H1 (cell line): ENCODE measurements around the gene RFNG. TPM values are rescaled to one million over a fixed set of nuclear protein-coding genes. Genes with fewer than 3 reads are reported as not detected.

Source experiments
- CTCF ChIA-PET: fragments of 300-600 bp; sonication (Branson Sonifier 250); formaldehyde crosslinking; loops from one replicate; lab custom pipeline; 2021; ENCODE audit not compliant: partially characterized antibody; lab: Charles Lee
- POLR2A ChIA-PET: fragments of 300-600 bp; sonication (Branson Sonifier 250); formaldehyde crosslinking; loops from one replicate; lab custom pipeline; 2021; ENCODE audit warnings: inconsistent platforms; ENCODE audit not compliant: partially characterized antibody; lab: Charles Lee
- DNase-seq, 2 experiments: peaks; one replicate each; pipeline versions ENCODE4 v3.0.0 to v3.0.0-alpha.2; 2010 to 2022; ENCODE audit warnings: low spot score in 2 of 2, low read depth in 1 of 2, mixed read lengths in 1 of 2
- FAIRE-seq: peaks from 2 replicates; lab custom pipeline; 2011; peaks lifted over from hg19 to GRCh38; lab: Jason Lieb, UNC
- H2AFZ ChIP-seq: 2 replicates; pipeline ENCODE4 v1.8.1; 2012; ENCODE audit warnings: low read length, inconsistent platforms
- H2AK5ac ChIP-seq: 2 replicates; pipeline ENCODE4 v1.6.1; 2013; ENCODE audit warnings: low read depth, low read length
- H2BK120ac ChIP-seq: replicated peaks from 2 replicates; pipeline ENCODE3; 2013; ENCODE audit warnings: low read depth, low read length, inconsistent platforms
- H2BK12ac ChIP-seq: 2 replicates; pipeline ENCODE4 v1.6.1; 2013; ENCODE audit warnings: low read depth, low read length
- H2BK15ac ChIP-seq: 2 replicates; pipeline ENCODE4 v1.6.1; 2013; ENCODE audit warnings: low read length
- H2BK20ac ChIP-seq: 2 replicates; pipeline ENCODE4 v1.6.1; 2013; ENCODE audit warnings: low read length
- H2BK5ac ChIP-seq: 2 replicates; pipeline ENCODE4 v1.6.1; 2013; ENCODE audit warnings: low read depth, low read length
- H3K14ac ChIP-seq: 2 replicates; pipeline ENCODE4 v1.6.1; 2013; ENCODE audit warnings: inconsistent platforms; ENCODE audit not compliant: insufficient read length
- H3K18ac ChIP-seq: 2 replicates; pipeline ENCODE4 v1.6.1; 2013; ENCODE audit warnings: low read length; ENCODE audit errors: extremely low read depth
- H3K23ac ChIP-seq: 2 replicates; pipeline ENCODE4 v1.6.1; 2013; ENCODE audit warnings: inconsistent platforms; ENCODE audit not compliant: insufficient read length
- H3K23me2 ChIP-seq: 2 replicates; pipeline ENCODE4 v1.6.1; 2013; ENCODE audit warnings: low read depth, low read length
- H3K27ac ChIP-seq: 2 replicates; pipeline ENCODE4 v1.6.1; 2011; ENCODE audit warnings: low read depth, low read length, inconsistent platforms
- H3K27me3 ChIP-seq, 4 experiments: replicated peaks in 1 of 4; 1 replicate in 1 of 4; 2 replicates in 3 of 4; pipeline versions ENCODE4 v1.6.1 to v1.8.1; 2011 to 2013; ENCODE audit warnings: low read length in 3 of 4, mild to moderate bottlenecking in 3 of 4, inconsistent platforms in 2 of 4, mixed read lengths in 2 of 4, moderate library complexity in 1 of 4; ENCODE audit not compliant: control insufficient read depth in 3 of 4, insufficient read depth in 3 of 4; ENCODE audit errors: extremely low read depth in 1 of 4
- H3K36me3 ChIP-seq, 4 experiments: 2 replicates each; pipeline versions ENCODE4 v1.6.1 to v1.8.1; 2011 to 2013; ENCODE audit warnings: mild to moderate bottlenecking in 4 of 4, low read length in 3 of 4, moderate library complexity in 2 of 4, control low read depth in 1 of 4, inconsistent platforms in 1 of 4; ENCODE audit not compliant: insufficient read depth in 4 of 4, control insufficient read depth in 2 of 4
- H3K4ac ChIP-seq: replicated peaks from 2 replicates; pipeline ENCODE3; 2013; ENCODE audit warnings: low read length, low read depth, mixed read lengths, inconsistent platforms; ENCODE audit not compliant: insufficient read length
- H3K4me1 ChIP-seq, 4 experiments: replicated peaks in 1 of 4; 1 replicate in 1 of 4; 2 replicates in 3 of 4; pipeline versions ENCODE4 v1.6.1 to v1.8.1; 2011 to 2013; ENCODE audit warnings: low read length in 3 of 4, inconsistent platforms in 2 of 4, mixed read lengths in 1 of 4; ENCODE audit not compliant: insufficient read depth in 4 of 4, control insufficient read depth in 3 of 4
- H3K4me2 ChIP-seq, 2 experiments: 2 replicates each; pipeline versions ENCODE4 v1.6.1 to v1.8.1; 2011 to 2013; ENCODE audit warnings: low read depth in 2 of 2, low read length in 2 of 2, control low read depth in 1 of 2, inconsistent platforms in 1 of 2, mild to moderate bottlenecking in 1 of 2; ENCODE audit not compliant: insufficient read depth in 1 of 2
- H3K4me3 ChIP-seq, 4 experiments: fragments of 200-600, 300-600 bp in 1 of 4; sonication (generic), shearing (Covaris generic), sonication (Bioruptor Twin) in 1 of 4; 2 replicates each; pipeline versions ENCODE4 v1.5.1 to v1.8.1; 2011 to 2016; ENCODE audit warnings: low read length in 4 of 4, low read depth in 3 of 4, control low read depth in 2 of 4, inconsistent platforms in 2 of 4, mild to moderate bottlenecking in 2 of 4, mixed read lengths in 1 of 4, moderate library complexity in 1 of 4; ENCODE audit not compliant: insufficient read depth in 2 of 4; ENCODE audit errors: extremely low read depth in 1 of 4
- H3K56ac ChIP-seq: replicated peaks from 2 replicates; pipeline ENCODE3; 2013; ENCODE audit warnings: low read depth, mild to moderate bottlenecking, mixed read lengths, low read length, inconsistent platforms; ENCODE audit not compliant: insufficient read length
- H3K79me1 ChIP-seq: 2 replicates; pipeline ENCODE4 v1.6.1; 2013; ENCODE audit warnings: low read depth, low read length, control low read depth
- H3K79me2 ChIP-seq, 2 experiments: 2 replicates each; pipeline versions ENCODE4 v1.6.1 to v1.8.1; 2012 to 2013; ENCODE audit warnings: low read length in 2 of 2, mild to moderate bottlenecking in 2 of 2, inconsistent platforms in 1 of 2; ENCODE audit not compliant: insufficient read depth in 2 of 2, control insufficient read depth in 1 of 2
- H3K9ac ChIP-seq, 4 experiments: replicated peaks in 1 of 4; 1 replicate in 1 of 4; 2 replicates in 3 of 4; pipeline versions ENCODE4 v1.6.1 to v1.8.1; 2011 to 2013; ENCODE audit warnings: low read depth in 3 of 4, low read length in 3 of 4, control low read depth in 2 of 4, mild to moderate bottlenecking in 2 of 4, moderate library complexity in 2 of 4, inconsistent platforms in 1 of 4; ENCODE audit errors: extremely low read depth in 1 of 4
- H3K9me3 ChIP-seq, 2 experiments: 2 replicates each; pipeline versions ENCODE4 v1.6.1 to v1.8.1; 2012 to 2013; ENCODE audit warnings: mild to moderate bottlenecking in 2 of 2, moderate library complexity in 2 of 2, control low read depth in 1 of 2, inconsistent platforms in 1 of 2, low read depth in 1 of 2, low read length in 1 of 2, mixed read lengths in 1 of 2; ENCODE audit not compliant: insufficient read depth in 2 of 2
- H4K20me1 ChIP-seq, 2 experiments: replicated peaks in 1 of 2; 2 replicates each; pipeline versions ENCODE3 to v1.8.1; 2011 to 2013; ENCODE audit warnings: inconsistent platforms in 2 of 2, low read length in 2 of 2, mild to moderate bottlenecking in 1 of 2; ENCODE audit not compliant: insufficient read depth in 2 of 2, control insufficient read depth in 1 of 2
- H4K5ac ChIP-seq: 2 replicates; pipeline ENCODE4 v1.6.1; 2013; ENCODE audit warnings: low read length, low read depth, mixed read lengths, inconsistent platforms; ENCODE audit not compliant: insufficient read length
- H4K8ac ChIP-seq: 2 replicates; pipeline ENCODE4 v1.8.0; 2013; ENCODE audit warnings: mild to moderate bottlenecking, moderate library complexity, low read length, inconsistent platforms; ENCODE audit not compliant: insufficient read depth; ENCODE audit errors: extremely low read depth
- H4K91ac ChIP-seq: replicated peaks from 2 replicates; pipeline ENCODE3; 2013; ENCODE audit warnings: low read length, mixed read lengths, inconsistent platforms; ENCODE audit not compliant: insufficient read length
- ASH2L ChIP-seq: fragments of 200-600, 300-600 bp; sonication (generic); IDR thresholded peaks from one replicate; pipeline ENCODE4 v1.7.1; 2017; ENCODE audit warnings: low read length
- ATF2 ChIP-seq: IDR thresholded peaks from 2 replicates; pipeline ENCODE4 v1.6.1; 2012; ENCODE audit warnings: low read length, inconsistent platforms
- WGBS, 2 experiments: shearing (Covaris generic) in 1 of 2; methylation state at CpG; one replicate each; pipeline versions ENCODE4 v1.1.6 to v1.1.7; 2013 to 2015; ENCODE audit warnings: low lambda C conversion rate in 2 of 2, mixed read lengths in 2 of 2, inconsistent platforms in 1 of 2, low coverage in 1 of 2, missing lambda C conversion rate in 1 of 2; ENCODE audit not compliant: insufficient replicate concordance in 2 of 2, insufficient coverage in 1 of 2, insufficient read length in 1 of 2; ENCODE audit errors: extremely low coverage in 1 of 2, missing lambda C conversion rate in 1 of 2; 5-methylcytosine and 5-hydroxymethylcytosine counted together
- polyA plus RNA-seq, 7 experiments: library from polyadenylated mRNA; depleted of rRNA in 3 of 7; stranded (reverse) in 5 of 7; unstranded in 2 of 7; fragments of >200 nt in 5 of 7; fragments of 200-250 nt in 2 of 7; gene quantifications; 1 replicate in 5 of 7; 2 replicates in 1 of 7; 4 replicates in 1 of 7; pipeline versions ENCODE4 v1.2.1 to v1.2.3, GENCODE V29; 2011 to 2013; ENCODE audit warnings: missing spikeins in 2 of 7, mixed read lengths in 2 of 7
- total RNA-seq: library from RNA; stranded (reverse); fragmentation: NEBNext Ultra II Directional; extraction: Animal tissue kit (Norgen Biotek cat#: 25700); gene quantifications from 2 replicates; pipeline ENCODE4 v1.2.1, GENCODE V29; 2021

Gene RFNG
- total and polyA plus RNA-seq, 2 of the 8 experiments (the other 6 are each of a cell fraction or from before 2014, with no cell fraction given): 26.7 to 28.4 TPM

DNA sequence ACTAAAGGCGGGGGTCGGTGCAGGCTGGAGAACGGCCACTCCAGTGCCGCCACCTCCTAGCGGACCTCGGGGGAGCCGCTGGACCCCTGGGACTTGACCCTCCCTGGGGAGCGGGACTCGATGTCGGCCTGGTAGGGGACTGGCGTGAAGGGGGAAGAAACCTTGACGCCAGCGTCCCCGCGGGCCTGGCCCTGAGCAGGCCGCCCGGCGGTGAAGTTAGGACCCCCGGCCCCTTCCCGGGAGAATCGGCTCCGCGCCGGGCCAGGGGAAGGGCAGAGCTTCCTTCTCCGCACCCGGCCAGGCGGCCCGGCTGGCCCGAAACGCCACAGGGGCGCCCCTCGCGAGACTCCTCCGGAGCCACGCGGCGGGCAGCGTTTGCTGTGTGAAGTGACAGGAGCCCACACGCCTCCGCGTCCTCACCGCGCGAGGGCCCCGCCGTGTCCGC is 13.6 kb upstream of the RFNG start:
- H3K79me2 ChIP-seq: no peaks in the 10 kb centered on the region
- H2BK12ac ChIP-seq: no peak overlapping the region
- CTCF ChIA-PET: interaction anchor here (0.7 to 4.3 kb wide), 7 partner anchors 10 to 137 kb away, joined by 3 to 21 read pairs (median 5); partner anchors contain the start of genes FASN and RAC3
- POLR2A ChIA-PET: interaction anchor here (0.9 to 16.2 kb wide), 16 partner anchors 10 to 139 kb away, joined by 3 to 161 read pairs (median 4); partner anchors contain the start of genes FASN, GPS1 and RFNG
- H3K23me2 ChIP-seq: peaks cover 8% of the 10 kb centered on the region; the same call in 1 of the 2 replicates
- H2BK120ac ChIP-seq: no peak overlapping the region
- no peak overlapping the region for H2AFZ ChIP-seq
- H3K4me2 ChIP-seq: peak overlapping the region; percentile 37 to 79
- no peak overlapping the region for H4K5ac ChIP-seq
- H3K27ac ChIP-seq: no peak overlapping the region
- H3K36me3 ChIP-seq: peaks cover 6 to 15% (median 14%) of the 10 kb centered on the region in 4 experiments; a peak in 5 of 8 replicates
- H3K79me1 ChIP-seq: peaks cover 5% of the 10 kb centered on the region; the same call in 1 of the 2 replicates
- H2BK5ac ChIP-seq: no peak overlapping the region
- H3K23ac ChIP-seq: no peak overlapping the region
- TF ChIP-seq ATF2 (no peak), ASH2L (peak; percentile 20)
- FAIRE-seq (no peak), DNase-seq (no peak)
- peaks cover 0 to 3% of the 10 kb centered on the region in 2 experiments for H4K20me1 ChIP-seq
- H2BK20ac ChIP-seq: no peak overlapping the region
- no peak overlapping the region for H2BK15ac ChIP-seq
- H2AK5ac ChIP-seq: no peak overlapping the region
- peak overlapping the region; percentile 53 to 93 (median 77) for H3K4me3 ChIP-seq
- H3K27me3 ChIP-seq: no peaks in the 10 kb centered on the region
- peaks cover 0 to 10% (median 5%) of the 10 kb centered on the region in 4 experiments; a peak in 5 of 7 replicates for H3K4me1 ChIP-seq
- H3K9me3 ChIP-seq: no peaks in the 10 kb centered on the region
- no peak overlapping the region for H3K14ac ChIP-seq
- peak overlapping the region; percentile 93 for H4K8ac ChIP-seq
- no peak overlapping the region for H4K91ac ChIP-seq
- no peak overlapping the region for H3K18ac ChIP-seq
- 2% methylated on average over 36 of the region's 47 CpGs; no CpG with 5 or more reads in 1 of the 2 experiments for WGBS, 2 experiments
- peak overlapping the region in 3 of 4 experiments; percentile 54 to 93 (median 62); a peak in 6 of 7 replicates for H3K9ac ChIP-seq
- no peak overlapping the region for H3K4ac ChIP-seq
- peak overlapping the region; percentile 39 for H3K56ac ChIP-seq
